Fibroblast of the aortic adventitia (primary cell): ENCODE results near the gene MAGED4B. TPM values are rescaled to one million over a fixed set of nuclear protein-coding genes. Genes with fewer than 3 reads are reported as not detected.

Experiments
- DNase-seq: peaks from one replicate; pipeline ENCODE4 v3.0.0-alpha.2; 2010; ENCODE audit warnings: low read depth
- H3K4me3 ChIP-seq: 2 replicates; pipeline ENCODE4 v1.5.1; 2011; ENCODE audit warnings: low read depth, mild to moderate bottlenecking, control low read depth, low read length, moderate library complexity
- small RNA-seq: library from RNA; depleted of rRNA; stranded (forward); fragments of <200 nt; gene quantifications from one replicate; pipeline ENCODE3, GENCODE V24; 2012
- total RNA-seq: library from RNA; depleted of rRNA; stranded (reverse); fragments of >200 nt; gene quantifications from 2 replicates; pipeline ENCODE4 v1.2.3, GENCODE V29; 2012; ENCODE audit warnings: low replicate concordance
- TF ChIP-seq, protein P1 (sequence below): IDR thresholded peaks from 2 replicates; pipeline ENCODE4 v1.5.1; 2011; ENCODE audit warnings: mild to moderate bottlenecking, low read length, control low read depth, inconsistent platforms; ENCODE audit not compliant: insufficient read depth

Gene MAGED4B
- total RNA-seq, 1 donor = 10.8 TPM

DNA sequence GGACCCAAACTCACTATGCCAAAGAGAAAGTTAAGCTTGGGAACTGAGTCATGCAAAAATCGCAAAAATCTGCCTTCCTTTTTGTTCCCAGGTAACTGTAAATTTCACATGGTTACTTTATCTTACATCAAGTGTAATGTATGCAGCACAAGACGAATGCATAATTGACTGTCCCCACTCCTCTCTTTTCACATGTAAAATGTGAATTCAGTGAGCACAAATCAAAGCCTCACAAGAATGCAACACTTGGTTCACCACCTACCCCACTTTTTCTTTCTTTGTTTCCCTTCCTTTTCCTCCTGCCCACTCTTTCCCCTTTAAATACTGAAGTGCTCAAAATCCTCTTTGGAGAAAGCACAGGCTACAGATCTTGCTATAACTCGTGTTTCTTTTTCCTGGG, 53.2 kb downstream of the MAGED4B start:
- H3K4me3 ChIP-seq = no peak overlapping the region
- TF ChIP-seq, protein P1, sequence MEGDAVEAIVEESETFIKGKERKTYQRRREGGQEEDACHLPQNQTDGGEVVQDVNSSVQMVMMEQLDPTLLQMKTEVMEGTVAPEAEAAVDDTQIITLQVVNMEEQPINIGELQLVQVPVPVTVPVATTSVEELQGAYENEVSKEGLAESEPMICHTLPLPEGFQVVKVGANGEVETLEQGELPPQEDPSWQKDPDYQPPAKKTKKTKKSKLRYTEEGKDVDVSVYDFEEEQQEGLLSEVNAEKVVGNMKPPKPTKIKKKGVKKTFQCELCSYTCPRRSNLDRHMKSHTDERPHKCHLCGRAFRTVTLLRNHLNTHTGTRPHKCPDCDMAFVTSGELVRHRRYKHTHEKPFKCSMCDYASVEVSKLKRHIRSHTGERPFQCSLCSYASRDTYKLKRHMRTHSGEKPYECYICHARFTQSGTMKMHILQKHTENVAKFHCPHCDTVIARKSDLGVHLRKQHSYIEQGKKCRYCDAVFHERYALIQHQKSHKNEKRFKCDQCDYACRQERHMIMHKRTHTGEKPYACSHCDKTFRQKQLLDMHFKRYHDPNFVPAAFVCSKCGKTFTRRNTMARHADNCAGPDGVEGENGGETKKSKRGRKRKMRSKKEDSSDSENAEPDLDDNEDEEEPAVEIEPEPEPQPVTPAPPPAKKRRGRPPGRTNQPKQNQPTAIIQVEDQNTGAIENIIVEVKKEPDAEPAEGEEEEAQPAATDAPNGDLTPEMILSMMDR = no peak
- DNase-seq = no peak

Small RNA genes lying within 50 kb of the gene (small RNA-seq; reads per million reads assigned to genes)
- gene SNORA11E = not detected

Other genes starting within 250 kb of the MAGED4B start
- 226 and 388 TPM in 2 replicates for gene MAGED1, start 175.6 kb downstream of the MAGED4B start, total RNA-seq
- 13.7 and 14.7 TPM in 2 replicates for gene MAGED4, start 115.7 kb upstream of the MAGED4B start, total RNA-seq